NCI-H1105 (cell line): ENCODE data around the gene UBXN6.

Source experiments
- DNase-seq: peaks from one replicate; lab custom pipeline; 2025; lab: John Stamatoyannopoulos, UW

UBXN6 gene

GRCh38 chr19:4493929-4494690 lies 36.5 kb upstream of the UBXN6 start:
- DNase-seq, result no peak

- DNase-seq, result no peak
Observed at GRCh38 chr19:4493104-4493928, 35.7 kb upstream of the UBXN6 start.

GRCh38 chr19:4492337-4493103 lies 34.9 kb upstream of the UBXN6 start:
- no peak for DNase-seq

- DNase-seq, result no peak
Observed at GRCh38 chr19:4491446-4491845, 33.9 kb upstream of the UBXN6 start.

GRCh38 chr19:4488496-4488895 lies 30.9 kb upstream of the UBXN6 start:
- DNase-seq, result no peak

- no peak for DNase-seq
Observed at GRCh38 chr19:4487572-4487971, 30.0 kb upstream of the UBXN6 start.

- DNase-seq, result no peak
Observed at GRCh38 chr19:4483385-4483784, 25.8 kb upstream of the UBXN6 start.

- no peak for DNase-seq
Observed at GRCh38 chr19:4482721-4483364, 25.2 kb upstream of the UBXN6 start.

GRCh38 chr19:4477034-4477801 lies 19.6 kb upstream of the UBXN6 start:
- DNase-seq, result no peak

GRCh38 chr19:4474514-4475022 lies 17.0 kb upstream of the UBXN6 start:
- DNase-seq, result peak; percentile 82

- DNase-seq, result no peak
Observed at GRCh38 chr19:4473763-4474513, 16.3 kb upstream of the UBXN6 start.

GRCh38 chr19:4473011-4473762 lies 15.6 kb upstream of the UBXN6 start:
- no peak for DNase-seq

- no peak for DNase-seq
Observed at GRCh38 chr19:4472174-4472974, 14.8 kb upstream of the UBXN6 start, which contains the start of gene HDGFL2. Gene HDGFL2 (plus strand): TSS chr19:4472297. CDS start chr19:4472351, 54 bp downstream.

GRCh38 chr19:4471403-4472173 lies 14.0 kb upstream of the UBXN6 start:
- DNase-seq, result peak; percentile 100

GRCh38 chr19:4467835-4468234 lies 10.2 kb upstream of the UBXN6 start:
- DNase-seq, result no peak

GRCh38 chr19:4464815-4465581 lies 7.4 kb upstream of the UBXN6 start:
- no peak for DNase-seq
